Suppressor macrophage treated with lipopolysaccharide for 4 hours (primary cell): ENCODE data around the gene NEU4.
A peak's percentile ranks its signal among the peaks of the same experiment; 100 is the strongest.
"Not testable (repeated sequence)": the region's sequence is repeated elsewhere in the genome, so short reads cannot be mapped to it uniquely, and the experiment has no call there.

Experiments
- DNase-seq: peaks from one replicate; pipeline ENCODE4 v3.0.0-alpha.2; 2020

Gene NEU4

GRCh38 chr2:241808721-241809382 is at the start of gene NEU4:
TSS of gene NEU4 (plus strand) at chr2:241809193. CDS start at chr2:241814485, 5,292 bp downstream.
- DNase-seq: no peak

- not testable (repeated sequence) for DNase-seq
These were observed 49.1 kb upstream of the NEU4 start for GRCh38 chr2:241759893-241760292.

- DNase-seq: no peak
These were observed 48.7 kb upstream of the NEU4 start for GRCh38 chr2:241760301-241760771.

GRCh38 chr2:241762321-241762932 is 46.6 kb upstream of the NEU4 start:
- DNase-seq: no peak

- no peak for DNase-seq
These were observed 46.0 kb upstream of the NEU4 start for GRCh38 chr2:241762933-241763369.

GRCh38 chr2:241763551-241764274 is 45.3 kb upstream of the NEU4 start:
- DNase-seq: peak; percentile 6

- DNase-seq: no peak
These were observed 44.4 kb upstream of the NEU4 start for GRCh38 chr2:241764275-241765241.

GRCh38 chr2:241767464-241768250 is 41.3 kb upstream of the NEU4 start:
- no peak for DNase-seq

- DNase-seq: no peak
These were observed 40.7 kb upstream of the NEU4 start for GRCh38 chr2:241768251-241768711.

- no peak for DNase-seq
These were observed 40.1 kb upstream of the NEU4 start for GRCh38 chr2:241768850-241769249.

- no peak for DNase-seq
These were observed 39.2 kb upstream of the NEU4 start for GRCh38 chr2:241769819-241770184.

- no peak for DNase-seq
These were observed 38.6 kb upstream of the NEU4 start for GRCh38 chr2:241770185-241770935.

GRCh38 chr2:241770936-241771285 is 38.1 kb upstream of the NEU4 start:
- DNase-seq: no peak

GRCh38 chr2:241771286-241772062 is 37.5 kb upstream of the NEU4 start:
- DNase-seq: no peak

- no peak for DNase-seq
These were observed 36.9 kb upstream of the NEU4 start for GRCh38 chr2:241772063-241772499.

- DNase-seq: no peak
These were observed 35.2 kb upstream of the NEU4 start for GRCh38 chr2:241773511-241774418.

- DNase-seq: no peak
These were observed 34.4 kb upstream of the NEU4 start for GRCh38 chr2:241774419-241775222.
